Mucosa of rectum (tissue), 2 donors: ENCODE measurements around the gene SLFN5.

Source experiments
- H3K27ac ChIP-seq, 2 donors: one replicate each; pipeline ENCODE4 v1.7.0; 2013; ENCODE audit warnings: inconsistent platforms in 2 of 2, low read depth in 2 of 2, low read length in 2 of 2
- H3K27me3 ChIP-seq, 2 donors: one replicate each; pipeline ENCODE4 v1.7.0; 2013; ENCODE audit warnings: low read length in 2 of 2; ENCODE audit not compliant: control insufficient read depth in 2 of 2, insufficient read depth in 2 of 2
- H3K36me3 ChIP-seq, 2 donors: one replicate each; pipeline ENCODE4 v1.7.0; 2013; ENCODE audit warnings: low read length in 2 of 2; ENCODE audit not compliant: control insufficient read depth in 2 of 2, insufficient read depth in 2 of 2
- H3K4me1 ChIP-seq, 2 donors: one replicate each; pipeline ENCODE4 v1.7.0; 2013; ENCODE audit warnings: low read length in 2 of 2, mild to moderate bottlenecking in 1 of 2; ENCODE audit not compliant: control insufficient read depth in 2 of 2, insufficient read depth in 2 of 2
- H3K4me3 ChIP-seq, 2 donors: one replicate each; pipeline ENCODE4 v1.7.0; 2013; ENCODE audit warnings: low read length in 2 of 2
- H3K9ac ChIP-seq, 2 donors: one replicate each; pipeline ENCODE4 v1.7.0; 2013; ENCODE audit warnings: low read length in 2 of 2, low read depth in 1 of 2, mild to moderate bottlenecking in 1 of 2
- H3K9me3 ChIP-seq, 2 donors: one replicate each; pipeline ENCODE4 v1.7.0; 2013; ENCODE audit warnings: low read length in 2 of 2; ENCODE audit not compliant: control insufficient read depth in 2 of 2
- donor health status: healthy.
- donor health status: Normal muscosa, but diverticular disease.

The SLFN5 gene

DNA sequence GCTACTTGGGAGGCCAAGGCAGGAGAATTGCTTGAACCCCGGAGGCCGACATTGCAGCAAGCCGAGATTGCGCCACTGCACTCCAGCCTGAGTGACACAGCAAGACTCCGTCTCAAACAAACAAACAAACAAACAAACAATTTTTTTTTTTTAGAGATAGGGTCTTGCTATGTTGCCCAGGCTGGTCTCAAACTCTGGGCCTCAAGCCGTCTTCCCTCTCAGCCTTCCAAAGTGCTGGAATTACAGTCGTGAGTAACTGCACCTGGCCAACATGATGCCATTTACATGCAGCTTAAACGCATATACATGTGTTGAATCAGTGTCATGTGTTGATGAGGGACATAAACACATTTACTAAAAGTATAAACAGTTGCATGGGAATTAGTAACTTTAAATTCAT is 2.0 kb upstream of the SLFN5 start:
- peaks cover 12 to 23% of the 10 kb centered on the region in 2 donors for H3K4me1 ChIP-seq
- no peak overlapping the region for H3K9ac ChIP-seq
- H3K9me3 ChIP-seq: no peaks in the 10 kb centered on the region
- H3K4me3 ChIP-seq: peak overlapping the region in 1 of 2 donors; percentile 92
- no peaks in the 10 kb centered on the region for H3K36me3 ChIP-seq
- H3K27ac ChIP-seq: no peak overlapping the region
- no peaks in the 10 kb centered on the region for H3K27me3 ChIP-seq

- peaks cover 12 to 23% of the 10 kb centered on the region in 2 donors for H3K4me1 ChIP-seq
- peak overlapping the region; percentile 91 for H3K9ac ChIP-seq
- H3K27me3 ChIP-seq: no peaks in the 10 kb centered on the region
Measured at GRCh38 chr17:35241520-35241919, 1.4 kb upstream of the SLFN5 start.

GRCh38 chr17:35242158-35242804 is 591 bp upstream of the SLFN5 start:
- Histone ChIP-seq H3K9ac (peak overlapping the region; percentile 91), H3K9me3 (no peaks in the 10 kb centered on the region), H3K36me3 (no peaks in the 10 kb centered on the region), H3K27me3 (no peaks in the 10 kb centered on the region), H3K4me3 (peak overlapping the region; percentile 86 to 92), H3K4me1 (peaks cover 12 to 23% of the 10 kb centered on the region in 2 donors), H3K27ac (peak overlapping the region; percentile 91 to 92)

More at GRCh38 chr17:35241520-35241919, 1.4 kb upstream of the SLFN5 start:
- Histone ChIP-seq H3K36me3 (no peaks in the 10 kb centered on the region), H3K9me3 (no peaks in the 10 kb centered on the region), H3K27ac (peak overlapping the region; percentile 91 to 92), H3K4me3 (peak overlapping the region; percentile 86 to 92)

- Histone ChIP-seq H3K27ac (peak overlapping the region; percentile 92 to 93), H3K4me1 (peaks cover 12 to 23% of the 10 kb centered on the region in 2 donors), H3K4me3 (peak overlapping the region; percentile 86 to 92), H3K9ac (peak overlapping the region; percentile 91), H3K27me3 (no peaks in the 10 kb centered on the region), H3K9me3 (no peaks in the 10 kb centered on the region), H3K36me3 (no peaks in the 10 kb centered on the region)
Measured at GRCh38 chr17:35243561-35244340, 879 bp downstream of the SLFN5 start.

GRCh38 chr17:35244341-35245195 is 1.7 kb downstream of the SLFN5 start:
- H3K4me3 ChIP-seq: peak overlapping the region; percentile 86 to 92
- peak overlapping the region; percentile 91 for H3K9ac ChIP-seq
- no peaks in the 10 kb centered on the region for H3K27me3 ChIP-seq
- peak overlapping the region; percentile 92 to 93 for H3K27ac ChIP-seq
- H3K9me3 ChIP-seq: no peaks in the 10 kb centered on the region
- H3K36me3 ChIP-seq: no peaks in the 10 kb centered on the region
- peaks cover 12 to 23% of the 10 kb centered on the region in 2 donors for H3K4me1 ChIP-seq

GRCh38 chr17:35245196-35245486 is 2.3 kb downstream of the SLFN5 start:
- Histone ChIP-seq H3K4me1 (peaks cover 12 to 23% of the 10 kb centered on the region in 2 donors), H3K4me3 (peak overlapping the region in 1 of 2 donors; percentile 92), H3K27ac (peak overlapping the region in 1 of 2 donors; percentile 93)

GRCh38 chr17:35252651-35253050 is 9.8 kb downstream of the SLFN5 start:
- no peaks in the 10 kb centered on the region for H3K36me3 ChIP-seq
- H3K9ac ChIP-seq: no peak overlapping the region
- H3K27ac ChIP-seq: no peak overlapping the region
- H3K4me1 ChIP-seq: peaks cover 11 to 15% of the 10 kb centered on the region in 2 donors
- no peak overlapping the region for H3K4me3 ChIP-seq
- no peaks in the 10 kb centered on the region for H3K27me3 ChIP-seq
- H3K9me3 ChIP-seq: no peaks in the 10 kb centered on the region

More at GRCh38 chr17:35245196-35245486, 2.3 kb downstream of the SLFN5 start:
- Histone ChIP-seq H3K27me3 (no peaks in the 10 kb centered on the region), H3K36me3 (no peaks in the 10 kb centered on the region), H3K9ac (no peak overlapping the region), H3K9me3 (no peaks in the 10 kb centered on the region)

- H3K27ac ChIP-seq: peak overlapping the region; percentile 38 to 44
- no peak overlapping the region for H3K9ac ChIP-seq
Measured at GRCh38 chr17:35254107-35254773, 11.4 kb downstream of the SLFN5 start.

GRCh38 chr17:35255316-35255715 is 12.4 kb downstream of the SLFN5 start:
- no peak overlapping the region for H3K27ac ChIP-seq
- no peak overlapping the region for H3K4me3 ChIP-seq
- H3K36me3 ChIP-seq: peaks cover 2 to 3% of the 10 kb centered on the region in 2 donors
- H3K9ac ChIP-seq: no peak overlapping the region
- peaks cover 12 to 17% of the 10 kb centered on the region in 2 donors for H3K4me1 ChIP-seq
- no peaks in the 10 kb centered on the region for H3K27me3 ChIP-seq
- H3K9me3 ChIP-seq: no peaks in the 10 kb centered on the region

More at GRCh38 chr17:35254107-35254773, 11.4 kb downstream of the SLFN5 start:
- Histone ChIP-seq H3K4me1 (peaks cover 12 to 17% of the 10 kb centered on the region in 2 donors), H3K27me3 (no peaks in the 10 kb centered on the region), H3K4me3 (peak overlapping the region in 1 of 2 donors; percentile 20), H3K36me3 (peaks cover 2 to 3% of the 10 kb centered on the region in 2 donors), H3K9me3 (no peaks in the 10 kb centered on the region)
